ENCODE results near the gene FKBP8.

Gene FKBP8

DNA sequence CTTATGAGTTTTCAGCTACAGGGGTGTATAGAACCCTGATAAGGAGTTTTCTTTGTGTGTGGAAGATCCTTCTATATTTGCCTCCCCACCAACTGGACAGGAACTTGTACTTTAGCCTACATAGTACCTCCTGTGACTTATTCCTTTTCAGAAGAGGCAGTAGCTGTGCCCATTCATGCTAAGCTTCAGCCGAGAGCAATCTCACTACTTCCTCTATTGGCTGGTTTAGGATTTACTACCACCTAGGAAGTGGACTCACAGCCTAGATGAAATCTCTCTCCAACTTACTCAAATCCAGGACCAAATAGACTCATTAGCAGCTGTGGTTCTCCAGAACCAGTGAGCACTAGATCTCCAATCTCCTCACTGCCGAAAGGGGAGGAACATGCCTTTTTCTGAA lies 42.9 kb upstream of the FKBP8 start:
- DNase-seq = no peak
- no peak overlapping the region for H3K27ac ChIP-seq (ENCODE audit: insufficient read depth, low read length, poor library complexity, severe bottlenecking)
- no peaks in the 10 kb centered on the region for H3K27me3 ChIP-seq (replicated peaks; ENCODE audit: control insufficient read depth, insufficient read depth, low read length, poor library complexity, severe bottlenecking)
- no peaks in the 10 kb centered on the region for H3K36me3 ChIP-seq (ENCODE audit: control insufficient read depth, insufficient read depth, low read length)
- peaks cover 18% of the 10 kb centered on the region for H3K4me1 ChIP-seq (ENCODE audit: control insufficient read depth, insufficient read depth, low read length, poor library complexity, severe bottlenecking)
- no peaks in the 10 kb centered on the region for H3K9me3 ChIP-seq (ENCODE audit: control insufficient read depth, low read length)
- H3K4me3 ChIP-seq (ENCODE audit: insufficient read depth, low read depth, low read length, poor library complexity, severe bottlenecking) = no peak overlapping the region

DNA sequence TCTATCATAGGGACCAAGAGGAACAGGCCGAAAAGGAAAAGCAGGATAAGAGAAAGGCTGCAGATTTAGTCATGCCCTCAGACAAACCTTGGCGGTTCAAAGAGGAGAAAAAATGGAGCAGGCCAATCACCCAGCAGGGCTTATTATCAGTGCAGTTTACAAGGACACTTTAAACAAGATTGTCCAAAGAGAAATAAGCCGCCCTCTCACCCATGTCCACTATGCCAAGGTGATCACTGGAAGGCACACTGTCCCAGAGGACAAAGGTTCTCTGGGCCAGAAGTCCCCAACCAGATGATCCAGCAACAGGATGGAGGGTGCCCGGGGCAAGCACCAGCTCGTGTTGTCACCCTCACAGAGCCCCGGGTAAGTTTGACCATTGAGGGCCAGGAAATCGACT lies 36.9 kb upstream of the FKBP8 start:
- no peak for DNase-seq
- Histone ChIP-seq H3K4me3 (ENCODE audit: insufficient read depth, low read depth, low read length, poor library complexity, severe bottlenecking) (no peak overlapping the region), H3K27ac (ENCODE audit: insufficient read depth, low read length, poor library complexity, severe bottlenecking) (no peak overlapping the region), H3K27me3 (replicated peaks; ENCODE audit: control insufficient read depth, insufficient read depth, low read length, poor library complexity, severe bottlenecking) (no peaks in the 10 kb centered on the region), H3K36me3 (ENCODE audit: control insufficient read depth, insufficient read depth, low read length) (peaks cover 21% of the 10 kb centered on the region), H3K9me3 (ENCODE audit: control insufficient read depth, low read length) (no peaks in the 10 kb centered on the region), H3K4me1 (ENCODE audit: control insufficient read depth, insufficient read depth, low read length, poor library complexity, severe bottlenecking) (no peaks in the 10 kb centered on the region)

DNA sequence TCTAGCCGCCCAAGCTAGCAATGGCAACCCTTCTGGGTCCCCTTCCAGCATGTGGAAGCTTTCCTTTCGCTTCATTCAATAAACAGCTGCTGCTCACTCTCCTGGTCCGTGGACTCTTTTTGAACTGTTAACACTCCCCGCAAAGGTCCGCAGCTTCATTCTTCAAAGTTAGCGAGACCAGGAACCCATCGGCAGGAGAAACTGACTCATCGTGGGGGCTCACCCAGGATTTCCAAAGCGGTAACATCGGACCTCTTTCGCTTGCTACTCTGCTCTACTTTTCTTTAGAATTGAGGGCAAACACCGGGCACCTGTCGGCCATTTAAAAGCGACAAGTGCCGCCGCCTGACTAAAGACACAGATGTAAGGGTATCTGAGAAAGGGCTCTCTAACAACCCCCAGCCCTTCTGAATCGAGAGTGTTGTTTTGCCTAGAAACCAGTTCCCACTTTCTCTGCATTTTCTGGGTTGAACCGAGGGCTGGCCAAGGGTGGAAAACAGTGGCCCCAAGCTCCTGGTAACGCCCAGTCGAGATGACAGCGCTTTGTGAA lies 34.1 kb upstream of the FKBP8 start:
- H3K36me3 ChIP-seq (ENCODE audit: control insufficient read depth, insufficient read depth, low read length) = peaks cover 39% of the 10 kb centered on the region
- no peak for DNase-seq

DNA sequence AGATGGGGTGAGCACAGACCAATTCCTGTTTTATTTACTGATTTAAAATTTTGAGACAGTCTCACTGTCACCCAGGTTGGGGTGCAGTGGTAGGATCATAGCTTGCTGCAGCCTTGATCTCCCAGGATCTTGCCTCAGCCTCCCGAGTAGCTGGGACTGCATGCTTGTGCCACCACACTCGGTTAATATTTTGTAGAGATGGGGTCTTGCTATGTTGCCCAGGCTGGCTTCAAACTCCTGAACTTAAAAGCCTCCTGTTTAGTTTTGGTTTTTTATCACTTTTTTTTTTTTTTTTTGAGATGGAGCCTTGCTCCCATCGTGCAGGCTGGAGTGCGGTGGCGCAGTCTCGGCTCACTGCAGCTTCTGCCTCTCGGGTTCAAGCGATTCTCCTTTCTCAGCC lies 33.0 kb upstream of the FKBP8 start:
- Histone ChIP-seq H3K9me3 (ENCODE audit: control insufficient read depth, low read length) (no peaks in the 10 kb centered on the region), H3K4me1 (ENCODE audit: control insufficient read depth, insufficient read depth, low read length, poor library complexity, severe bottlenecking) (peaks cover 14% of the 10 kb centered on the region), H3K36me3 (ENCODE audit: control insufficient read depth, insufficient read depth, low read length) (peaks cover 39% of the 10 kb centered on the region)

More for the DNA sequence above, 34.1 kb upstream of the FKBP8 start:
- H3K4me3 ChIP-seq (ENCODE audit: insufficient read depth, low read depth, low read length, poor library complexity, severe bottlenecking) = no peak overlapping the region
- H3K9me3 ChIP-seq (ENCODE audit: control insufficient read depth, low read length) = no peaks in the 10 kb centered on the region
- H3K27me3 ChIP-seq (replicated peaks; ENCODE audit: control insufficient read depth, insufficient read depth, low read length, poor library complexity, severe bottlenecking) = no peaks in the 10 kb centered on the region
- peaks cover 11% of the 10 kb centered on the region for H3K4me1 ChIP-seq (ENCODE audit: control insufficient read depth, insufficient read depth, low read length, poor library complexity, severe bottlenecking)
- H3K27ac ChIP-seq (ENCODE audit: insufficient read depth, low read length, poor library complexity, severe bottlenecking) = no peak overlapping the region

DNA sequence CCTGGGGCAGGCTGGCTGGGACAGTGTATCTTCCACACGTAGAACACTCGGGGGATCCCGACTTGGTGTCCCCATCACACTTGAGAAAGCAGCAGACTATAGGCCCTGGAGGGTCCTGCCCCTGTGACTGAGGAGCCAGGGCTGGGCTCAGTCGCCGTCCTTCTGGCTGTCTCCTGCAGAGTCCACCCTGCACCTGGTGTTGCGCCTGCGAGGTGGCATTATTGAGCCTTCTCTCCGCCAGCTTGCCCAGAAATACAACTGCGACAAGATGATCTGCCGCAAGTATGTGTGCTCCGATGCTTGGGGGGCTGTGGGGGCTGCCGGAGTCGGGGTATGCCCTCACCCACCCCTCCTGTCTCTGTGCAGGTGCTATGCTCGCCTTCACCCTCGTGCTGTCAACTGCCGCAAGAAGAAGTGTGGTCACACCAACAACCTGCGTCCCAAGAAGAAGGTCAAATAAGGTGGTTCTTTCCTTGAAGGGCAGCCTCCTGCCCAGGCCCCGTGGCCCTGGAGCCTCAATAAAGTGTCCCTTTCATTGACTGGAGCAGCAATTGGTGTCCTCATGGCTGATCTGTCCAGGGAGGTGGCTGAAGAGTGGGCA lies 31.4 kb upstream of the FKBP8 start:
- peaks cover 17% of the 10 kb centered on the region for H3K4me1 ChIP-seq (ENCODE audit: control insufficient read depth, insufficient read depth, low read length, poor library complexity, severe bottlenecking)
- no peak overlapping the region for H3K27ac ChIP-seq (ENCODE audit: insufficient read depth, low read length, poor library complexity, severe bottlenecking)
- H3K27me3 ChIP-seq (replicated peaks; ENCODE audit: control insufficient read depth, insufficient read depth, low read length, poor library complexity, severe bottlenecking) = no peaks in the 10 kb centered on the region
- DNase-seq = no peak
- H3K36me3 ChIP-seq (ENCODE audit: control insufficient read depth, insufficient read depth, low read length) = peaks cover 39% of the 10 kb centered on the region
- H3K4me3 ChIP-seq (ENCODE audit: insufficient read depth, low read depth, low read length, poor library complexity, severe bottlenecking) = no peak overlapping the region
- no peaks in the 10 kb centered on the region for H3K9me3 ChIP-seq (ENCODE audit: control insufficient read depth, low read length)

More for the DNA sequence above, 33.0 kb upstream of the FKBP8 start:
- H3K4me3 ChIP-seq (ENCODE audit: insufficient read depth, low read depth, low read length, poor library complexity, severe bottlenecking) = no peak overlapping the region
- no peaks in the 10 kb centered on the region for H3K27me3 ChIP-seq (replicated peaks; ENCODE audit: control insufficient read depth, insufficient read depth, low read length, poor library complexity, severe bottlenecking)
- no peak overlapping the region for H3K27ac ChIP-seq (ENCODE audit: insufficient read depth, low read length, poor library complexity, severe bottlenecking)
- no peak for DNase-seq

DNA sequence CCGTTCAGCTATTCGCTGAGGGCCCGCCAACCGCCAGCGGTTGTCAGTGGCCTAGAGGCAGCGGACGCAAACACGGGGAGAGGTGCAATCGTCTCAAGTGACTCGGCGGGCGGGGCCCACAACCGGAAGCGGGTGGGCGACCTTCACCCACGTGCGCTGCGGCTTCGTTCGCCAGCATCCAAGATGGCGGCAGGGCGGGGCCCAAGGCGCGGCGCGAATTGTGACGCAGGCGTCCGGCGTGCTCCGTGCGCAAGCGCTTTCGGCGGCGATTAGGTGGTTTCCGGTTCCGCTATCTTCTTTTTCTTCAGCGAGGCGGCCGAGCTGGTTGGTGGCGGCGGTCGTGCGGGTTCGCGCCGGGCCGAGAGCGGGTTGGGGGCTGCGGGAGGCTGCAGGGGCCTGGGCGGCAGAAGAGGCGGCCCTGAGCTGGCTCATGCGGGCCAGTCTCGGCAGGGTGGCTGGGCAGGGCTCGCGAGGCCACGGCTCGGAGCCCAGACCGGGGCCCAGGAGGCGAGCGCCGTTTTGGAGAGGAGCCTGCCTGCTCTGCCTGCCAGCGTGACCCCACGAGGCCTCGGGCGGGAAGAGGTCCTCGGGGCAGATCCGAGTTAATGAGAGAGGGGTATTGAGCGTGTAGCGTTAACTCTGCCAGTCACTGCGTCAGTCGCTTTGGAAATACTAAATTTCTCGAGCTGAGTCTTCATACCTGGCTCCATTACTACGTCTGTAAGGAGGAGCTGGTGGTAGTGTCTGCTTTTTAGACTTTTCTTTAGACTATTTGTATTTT lies 28.4 kb upstream of the FKBP8 start, which contains the start of gene UBA52:
TSS of gene UBA52 (plus strand) at position 294 of the 781 bp plus-strand sequence. CDS start 1,444 bp downstream, outside the sequence.
- H3K36me3 ChIP-seq (ENCODE audit: control insufficient read depth, insufficient read depth, low read length) = peaks cover 57% of the 10 kb centered on the region

DNA sequence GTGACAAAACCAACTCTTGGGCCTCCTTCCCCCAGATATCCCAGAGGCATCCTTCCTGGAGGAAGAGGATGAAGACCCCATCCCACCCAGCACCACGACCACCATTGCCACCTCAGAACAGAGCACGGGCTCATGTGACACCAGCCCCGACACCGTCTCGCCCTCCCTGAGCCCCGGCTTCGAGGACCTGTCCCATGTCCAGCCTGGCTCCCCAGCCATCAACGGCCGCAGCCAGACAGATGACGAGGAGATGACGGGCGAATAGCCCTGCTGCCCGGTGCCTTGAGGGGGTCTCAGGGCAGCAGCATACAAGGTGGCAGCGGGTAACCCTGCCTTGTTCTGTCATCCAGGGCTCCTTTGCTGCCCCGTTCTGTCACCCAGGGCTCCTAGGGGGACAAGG lies 25.0 kb upstream of the FKBP8 start:
- Histone ChIP-seq H3K27me3 (replicated peaks; ENCODE audit: control insufficient read depth, insufficient read depth, low read length, poor library complexity, severe bottlenecking) (no peaks in the 10 kb centered on the region), H3K4me1 (ENCODE audit: control insufficient read depth, insufficient read depth, low read length, poor library complexity, severe bottlenecking) (peaks cover 15% of the 10 kb centered on the region), H3K36me3 (ENCODE audit: control insufficient read depth, insufficient read depth, low read length) (peaks cover 58% of the 10 kb centered on the region), H3K4me3 (ENCODE audit: insufficient read depth, low read depth, low read length, poor library complexity, severe bottlenecking) (no peak overlapping the region), H3K27ac (ENCODE audit: insufficient read depth, low read length, poor library complexity, severe bottlenecking) (no peak overlapping the region), H3K9me3 (ENCODE audit: control insufficient read depth, low read length) (no peaks in the 10 kb centered on the region)
- DNase-seq = no peak

More for the DNA sequence above, 28.4 kb upstream of the FKBP8 start, which contains the start of gene UBA52:
- Histone ChIP-seq H3K27me3 (replicated peaks; ENCODE audit: control insufficient read depth, insufficient read depth, low read length, poor library complexity, severe bottlenecking) (no peaks in the 10 kb centered on the region), H3K4me1 (ENCODE audit: control insufficient read depth, insufficient read depth, low read length, poor library complexity, severe bottlenecking) (peaks cover 17% of the 10 kb centered on the region), H3K4me3 (ENCODE audit: insufficient read depth, low read depth, low read length, poor library complexity, severe bottlenecking) (peak within 1 kb of the TSS; percentile 86), H3K9me3 (ENCODE audit: control insufficient read depth, low read length) (no peaks in the 10 kb centered on the region), H3K27ac (ENCODE audit: insufficient read depth, low read length, poor library complexity, severe bottlenecking) (peak within 1 kb of the TSS; percentile 93)
- peak; percentile 98 for DNase-seq

DNA sequence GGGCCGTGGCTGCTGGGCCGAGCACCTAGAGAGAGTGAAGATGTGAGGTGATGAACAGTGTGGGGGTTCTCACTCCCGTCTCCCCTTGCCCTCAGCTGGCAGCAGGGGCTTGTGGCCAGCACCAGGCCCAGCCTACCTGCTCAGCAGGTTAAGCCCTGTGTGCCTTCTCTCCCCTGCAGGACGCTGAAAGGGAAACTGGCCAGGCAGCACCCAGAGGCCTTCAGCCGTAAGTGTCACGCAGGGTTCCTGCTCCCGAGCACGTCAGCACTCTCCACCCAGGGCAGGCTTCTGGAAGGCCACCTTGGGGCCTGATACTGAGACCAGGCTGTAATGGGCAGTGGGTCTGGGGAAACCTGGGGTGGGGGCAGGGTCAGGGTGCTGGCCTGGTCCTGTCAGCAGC lies 23.6 kb upstream of the FKBP8 start:
- no peak overlapping the region for H3K27ac ChIP-seq (ENCODE audit: insufficient read depth, low read length, poor library complexity, severe bottlenecking)
- no peaks in the 10 kb centered on the region for H3K9me3 ChIP-seq (ENCODE audit: control insufficient read depth, low read length)
- no peaks in the 10 kb centered on the region for H3K27me3 ChIP-seq (replicated peaks; ENCODE audit: control insufficient read depth, insufficient read depth, low read length, poor library complexity, severe bottlenecking)
- H3K4me3 ChIP-seq (ENCODE audit: insufficient read depth, low read depth, low read length, poor library complexity, severe bottlenecking) = no peak overlapping the region
- peaks cover 3% of the 10 kb centered on the region for H3K4me1 ChIP-seq (ENCODE audit: control insufficient read depth, insufficient read depth, low read length, poor library complexity, severe bottlenecking)
- DNase-seq = no peak
- peaks cover 63% of the 10 kb centered on the region for H3K36me3 ChIP-seq (ENCODE audit: control insufficient read depth, insufficient read depth, low read length)

DNA sequence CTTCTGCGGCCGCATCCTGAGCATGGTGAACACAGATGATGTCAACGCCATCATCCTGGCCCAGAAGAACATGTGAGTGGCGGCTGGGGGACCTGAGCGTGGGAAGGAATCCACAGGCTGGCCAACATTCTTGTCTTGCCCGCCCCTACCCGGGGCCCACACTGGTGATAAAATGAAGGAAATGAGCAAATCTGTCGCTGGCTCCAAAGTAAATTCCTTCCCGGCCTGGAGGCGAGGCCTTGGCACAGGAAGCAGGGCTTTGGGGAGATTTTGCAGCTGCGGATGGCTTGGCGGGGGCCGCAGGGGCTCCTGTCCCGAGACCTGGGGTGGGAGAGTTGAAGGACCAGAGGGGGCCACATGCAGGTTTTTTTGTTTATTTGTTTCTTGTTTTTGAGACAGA lies 18.7 kb upstream of the FKBP8 start:
- Histone ChIP-seq H3K27me3 (replicated peaks; ENCODE audit: control insufficient read depth, insufficient read depth, low read length, poor library complexity, severe bottlenecking) (no peaks in the 10 kb centered on the region), H3K27ac (ENCODE audit: insufficient read depth, low read length, poor library complexity, severe bottlenecking) (no peak overlapping the region), H3K4me1 (ENCODE audit: control insufficient read depth, insufficient read depth, low read length, poor library complexity, severe bottlenecking) (peaks cover 13% of the 10 kb centered on the region), H3K9me3 (ENCODE audit: control insufficient read depth, low read length) (no peaks in the 10 kb centered on the region), H3K36me3 (ENCODE audit: control insufficient read depth, insufficient read depth, low read length) (peaks cover 45% of the 10 kb centered on the region), H3K4me3 (ENCODE audit: insufficient read depth, low read depth, low read length, poor library complexity, severe bottlenecking) (no peak overlapping the region)
- no peak for DNase-seq

DNA sequence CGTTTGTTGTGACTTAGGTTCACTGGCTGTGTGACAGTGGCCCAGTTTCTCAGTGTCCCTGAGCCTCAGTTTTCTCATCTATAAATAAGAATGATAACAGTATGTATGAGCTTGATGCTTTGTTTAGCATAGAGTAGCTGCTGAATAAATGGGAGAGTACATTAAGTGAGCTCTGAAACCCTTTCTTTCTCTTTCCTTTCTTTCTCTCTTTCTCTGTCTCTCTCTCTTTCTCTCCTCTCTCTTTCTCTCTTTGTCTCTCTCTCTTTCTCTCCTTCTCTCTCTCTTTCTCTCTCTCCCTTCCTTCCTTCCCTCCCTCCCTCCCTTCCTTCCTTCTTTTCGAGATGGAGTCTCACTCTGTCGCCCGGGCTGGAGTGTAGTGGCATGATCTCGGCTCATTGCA lies 16.3 kb upstream of the FKBP8 start:
- DNase-seq = no peak
- Histone ChIP-seq H3K36me3 (ENCODE audit: control insufficient read depth, insufficient read depth, low read length) (peaks cover 23% of the 10 kb centered on the region), H3K4me1 (ENCODE audit: control insufficient read depth, insufficient read depth, low read length, poor library complexity, severe bottlenecking) (peaks cover 13% of the 10 kb centered on the region), H3K27ac (ENCODE audit: insufficient read depth, low read length, poor library complexity, severe bottlenecking) (peak overlapping the region; percentile 25), H3K27me3 (replicated peaks; ENCODE audit: control insufficient read depth, insufficient read depth, low read length, poor library complexity, severe bottlenecking) (no peaks in the 10 kb centered on the region), H3K9me3 (ENCODE audit: control insufficient read depth, low read length) (no peaks in the 10 kb centered on the region), H3K4me3 (ENCODE audit: insufficient read depth, low read depth, low read length, poor library complexity, severe bottlenecking) (no peak overlapping the region)
